Natural killer cell (primary cell): ENCODE data around the gene VEPH1. TPM values are rescaled to one million over a fixed set of nuclear protein-coding genes. Genes with fewer than 3 reads are reported as not detected.

ENCODE experiments used
- ATAC-seq, 3 donors: fragments of 150-1000 bp in 2 of 3; fragments of 200-7000 bp in 1 of 3; cut with Tn5 transposase; 1 replicate in 1 of 3; 2 replicates in 2 of 3; pipeline ENCODE4 v1.10.0; 2021; ENCODE audit warnings: mild to moderate bottlenecking in 2 of 3, moderate library complexity in 2 of 3
- DNase-seq, 2 donors: peaks; one replicate each; pipeline versions ENCODE4 v3.0.0 to v3.0.0-alpha.2; 2013 to 2021; ENCODE audit warnings: mixed read lengths in 1 of 2
- H3K27ac ChIP-seq: one replicate; pipeline ENCODE4 v1.5.1; 2013; ENCODE audit warnings: mild to moderate bottlenecking, low read length
- H3K27me3 ChIP-seq: one replicate; pipeline ENCODE4 v1.6.1; 2013; ENCODE audit warnings: low read length; ENCODE audit not compliant: control insufficient read depth, insufficient read depth
- H3K36me3 ChIP-seq: one replicate; pipeline ENCODE4 v1.6.1; 2013; ENCODE audit warnings: low read length; ENCODE audit not compliant: control insufficient read depth, insufficient read depth
- H3K4me1 ChIP-seq: one replicate; pipeline ENCODE4 v1.6.1; 2013; ENCODE audit warnings: low read length; ENCODE audit not compliant: control insufficient read depth, insufficient read depth
- H3K4me3 ChIP-seq: one replicate; pipeline ENCODE4 v1.5.1; 2013; ENCODE audit warnings: low read length
- H3K9me3 ChIP-seq: one replicate; pipeline ENCODE4 v1.6.1; 2013; ENCODE audit warnings: low read length; ENCODE audit not compliant: control insufficient read depth, insufficient read depth
- H3K27ac Mint-ChIP-seq, 2 donors: one replicate each; pipeline ENCODE4 v1.8.0; 2022; ENCODE audit warnings: mild to moderate bottlenecking in 2 of 2, mixed read lengths in 2 of 2, moderate library complexity in 1 of 2
- H3K27me3 Mint-ChIP-seq, 2 donors: one replicate each; pipeline ENCODE4 v1.8.0; 2022; ENCODE audit warnings: low read depth in 2 of 2, mixed read lengths in 2 of 2
- H3K36me3 Mint-ChIP-seq: one replicate; pipeline ENCODE4 v1.8.0; 2022; ENCODE audit warnings: mixed read lengths
- H3K4me1 Mint-ChIP-seq, 2 donors: one replicate each; pipeline ENCODE4 v1.8.0; 2022; ENCODE audit warnings: mixed read lengths in 2 of 2
- H3K4me3 Mint-ChIP-seq: one replicate; pipeline ENCODE4 v1.8.0; 2022; ENCODE audit warnings: mild to moderate bottlenecking, moderate library complexity, mixed read lengths
- H3K9me3 Mint-ChIP-seq, 2 donors: one replicate each; pipeline ENCODE4 v1.8.0; 2022; ENCODE audit warnings: mixed read lengths in 2 of 2
- WGBS: methylation state at CpG from one replicate; pipeline ENCODE4 v1.1.7; 2013; ENCODE audit warnings: missing lambda C conversion rate; ENCODE audit not compliant: insufficient coverage; 5-methylcytosine and 5-hydroxymethylcytosine counted together
- intact Hi-C: fragments of 100-400 bp; cut with micrococcal nuclease; formaldehyde crosslinking; loops from one replicate; pipeline ENCODE4 v1.14.2; 2022
- total RNA-seq, 4 donors: library from RNA; stranded (reverse); fragments of 120-200 nt in 1 of 4; gene quantifications; one replicate each; pipeline versions ENCODE4 v1.2.3 to v1.2.4, GENCODE V29; 2013 to 2022
- TF ChIP-seq, protein P1 (sequence below): fragments of 200-600 bp; IDR thresholded peaks from one replicate; pipeline ENCODE4 v1.8.0; 2022; ENCODE audit warnings: antibody characterized with exemption

VEPH1 gene
- total RNA-seq, 3 donors from 2014 or later (not counting 1 experiment from before 2014, with no cell fraction given) = 0.41 to 1.3 (median 0.60) TPM

DNA sequence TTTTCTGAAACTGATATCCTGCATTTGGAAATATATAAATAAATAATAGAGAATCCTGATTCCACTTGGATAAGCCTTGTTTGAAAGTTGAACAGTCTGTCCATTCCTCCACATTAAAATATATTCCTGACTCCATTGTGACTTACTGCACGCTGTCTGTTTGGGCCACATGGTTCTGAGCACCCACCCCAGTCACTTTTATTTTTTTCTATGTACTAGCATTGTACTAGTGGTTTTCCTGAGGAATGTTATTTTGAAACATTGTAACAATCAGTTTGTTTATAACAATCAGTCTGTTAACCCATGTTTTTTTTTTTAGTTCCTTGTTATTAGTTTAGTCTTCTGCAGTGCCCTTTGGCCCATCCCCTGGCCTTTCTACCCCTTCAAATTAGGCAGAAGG is 255.8 kb downstream of the VEPH1 start:
- H3K27ac ChIP-seq = no peak overlapping the region
- H3K4me1 Mint-ChIP-seq = no peaks in the 10 kb centered on the region
- H3K4me3 Mint-ChIP-seq = no peak overlapping the region
- ATAC-seq = no peak
- no peak overlapping the region for H3K27ac Mint-ChIP-seq
- H3K4me3 ChIP-seq = no peak overlapping the region
- no CpG with 5 or more reads among the region's 1 CpG for WGBS
- TF ChIP-seq, protein P1, sequence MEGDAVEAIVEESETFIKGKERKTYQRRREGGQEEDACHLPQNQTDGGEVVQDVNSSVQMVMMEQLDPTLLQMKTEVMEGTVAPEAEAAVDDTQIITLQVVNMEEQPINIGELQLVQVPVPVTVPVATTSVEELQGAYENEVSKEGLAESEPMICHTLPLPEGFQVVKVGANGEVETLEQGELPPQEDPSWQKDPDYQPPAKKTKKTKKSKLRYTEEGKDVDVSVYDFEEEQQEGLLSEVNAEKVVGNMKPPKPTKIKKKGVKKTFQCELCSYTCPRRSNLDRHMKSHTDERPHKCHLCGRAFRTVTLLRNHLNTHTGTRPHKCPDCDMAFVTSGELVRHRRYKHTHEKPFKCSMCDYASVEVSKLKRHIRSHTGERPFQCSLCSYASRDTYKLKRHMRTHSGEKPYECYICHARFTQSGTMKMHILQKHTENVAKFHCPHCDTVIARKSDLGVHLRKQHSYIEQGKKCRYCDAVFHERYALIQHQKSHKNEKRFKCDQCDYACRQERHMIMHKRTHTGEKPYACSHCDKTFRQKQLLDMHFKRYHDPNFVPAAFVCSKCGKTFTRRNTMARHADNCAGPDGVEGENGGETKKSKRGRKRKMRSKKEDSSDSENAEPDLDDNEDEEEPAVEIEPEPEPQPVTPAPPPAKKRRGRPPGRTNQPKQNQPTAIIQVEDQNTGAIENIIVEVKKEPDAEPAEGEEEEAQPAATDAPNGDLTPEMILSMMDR = no peak
- H3K36me3 ChIP-seq = no peaks in the 10 kb centered on the region
- H3K36me3 Mint-ChIP-seq = no peaks in the 10 kb centered on the region
- no peaks in the 10 kb centered on the region for H3K27me3 Mint-ChIP-seq
- no peaks in the 10 kb centered on the region for H3K9me3 ChIP-seq
- no peaks in the 10 kb centered on the region for H3K4me1 ChIP-seq
- DNase-seq = no peak
- intact Hi-C loops = no loop called here
- no peaks in the 10 kb centered on the region for H3K9me3 Mint-ChIP-seq
- H3K27me3 ChIP-seq = no peaks in the 10 kb centered on the region

- H3K4me1 Mint-ChIP-seq = peaks cover 5 to 6% of the 10 kb centered on the region in 2 donors
- Histone ChIP-seq H3K4me3 (no peak overlapping the region), H3K36me3 (no peaks in the 10 kb centered on the region), H3K9me3 (no peaks in the 10 kb centered on the region), H3K4me1 (no peaks in the 10 kb centered on the region), H3K27me3 (no peaks in the 10 kb centered on the region), H3K27ac (no peak overlapping the region)
- intact Hi-C loops = no loop called here
- H3K9me3 Mint-ChIP-seq = no peaks in the 10 kb centered on the region
- H3K27me3 Mint-ChIP-seq = no peaks in the 10 kb centered on the region
- no peak for ATAC-seq
- TF ChIP-seq, protein P1 = no peak
- no peak overlapping the region for H3K4me3 Mint-ChIP-seq
- WGBS = no CpG with 5 or more reads among the region's 1 CpG
- no peaks in the 10 kb centered on the region for H3K36me3 Mint-ChIP-seq
- no peak for DNase-seq
- H3K27ac Mint-ChIP-seq = no peak overlapping the region
These were observed 260.4 kb downstream of the VEPH1 start for GRCh38 chr3:157242836-157243235.

DNA sequence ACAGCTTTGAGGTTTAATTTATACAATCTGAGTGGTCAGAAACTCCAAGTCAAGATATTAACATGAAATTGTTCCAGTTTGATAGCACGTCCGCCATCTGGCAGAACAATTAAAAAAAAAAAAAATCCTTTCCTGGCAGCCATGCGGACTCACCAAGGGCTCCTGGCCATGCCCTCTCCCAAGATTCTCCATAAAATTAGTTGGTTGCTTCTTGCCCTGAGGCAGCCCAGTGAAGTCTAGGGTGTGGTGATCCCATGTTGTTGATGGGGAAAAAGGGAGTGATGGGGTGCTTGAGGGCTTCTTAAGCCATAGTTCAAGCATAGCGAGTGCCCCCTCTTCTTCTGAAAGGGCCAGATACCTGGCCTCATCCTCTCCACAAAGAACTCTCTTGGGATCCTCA is 261.6 kb downstream of the VEPH1 start:
- Histone ChIP-seq H3K4me1 (no peaks in the 10 kb centered on the region), H3K27ac (no peak overlapping the region), H3K9me3 (no peaks in the 10 kb centered on the region), H3K36me3 (no peaks in the 10 kb centered on the region), H3K27me3 (no peaks in the 10 kb centered on the region), H3K4me3 (no peak overlapping the region)
- H3K36me3 Mint-ChIP-seq = no peaks in the 10 kb centered on the region
- TF ChIP-seq, protein P1 = no peak
- no peaks in the 10 kb centered on the region for H3K27me3 Mint-ChIP-seq
- peaks cover 5 to 6% of the 10 kb centered on the region in 2 donors for H3K4me1 Mint-ChIP-seq
- no peak overlapping the region for H3K4me3 Mint-ChIP-seq
- no peaks in the 10 kb centered on the region for H3K9me3 Mint-ChIP-seq
- 97% methylated on average over 3 of the region's 4 CpGs for WGBS
- H3K27ac Mint-ChIP-seq = no peak overlapping the region
- DNase-seq (no peak), ATAC-seq (no peak)
- intact Hi-C loops = no loop called here

GRCh38 chr3:157240408-157240807 is 262.8 kb downstream of the VEPH1 start:
- TF ChIP-seq, protein P1 = no peak
- H3K27ac Mint-ChIP-seq = no peak overlapping the region
- DNase-seq (no peak), ATAC-seq (no peak)
- H3K27me3 ChIP-seq = no peaks in the 10 kb centered on the region
- no peaks in the 10 kb centered on the region for H3K4me1 ChIP-seq
- H3K27me3 Mint-ChIP-seq = no peaks in the 10 kb centered on the region
- no peaks in the 10 kb centered on the region for H3K9me3 ChIP-seq
- H3K27ac ChIP-seq = no peak overlapping the region
- H3K4me3 Mint-ChIP-seq = no peak overlapping the region
- no peaks in the 10 kb centered on the region for H3K36me3 ChIP-seq
- H3K36me3 Mint-ChIP-seq = no peaks in the 10 kb centered on the region
- intact Hi-C loops = no loop called here
- WGBS = 78% methylated on average over 1 of the region's 1 CpG
- H3K4me1 Mint-ChIP-seq = peaks cover 5 to 6% of the 10 kb centered on the region in 2 donors
- H3K9me3 Mint-ChIP-seq = no peaks in the 10 kb centered on the region
- H3K4me3 ChIP-seq = no peak overlapping the region
